Smooth muscle cell (in vitro differentiated cells): ENCODE measurements around the gene TMEM231. TPM values are rescaled to one million over a fixed set of nuclear protein-coding genes. Genes with fewer than 3 reads are reported as not detected.

Experiments used
- DNase-seq: peaks from one replicate; lab custom pipeline; 2025; ENCODE audit not compliant: unreplicated experiment; lab: John Stamatoyannopoulos, UW
- H2AFZ ChIP-seq: fragments of 200-600 bp; sonication (generic); 2 replicates; pipeline ENCODE4 v1.6.0; 2016; ENCODE audit warnings: antibody characterized with exemption, low read depth, mild to moderate bottlenecking
- H3F3A ChIP-seq: fragments of 200-600 bp; sonication (generic); 2 replicates; pipeline ENCODE4 v1.6.0; 2017; ENCODE audit warnings: antibody characterized with exemption, low read depth
- H3K27ac ChIP-seq: fragments of 200-600 bp; sonication (generic); 2 replicates; pipeline ENCODE4 v1.5.1; 2016; ENCODE audit warnings: low read depth, mild to moderate bottlenecking
- H3K27me3 ChIP-seq: fragments of 200-600 bp; sonication (generic); 2 replicates; pipeline ENCODE4 v1.6.1; 2016; ENCODE audit warnings: low read depth, mild to moderate bottlenecking
- H3K36me3 ChIP-seq: fragments of 200-600 bp; sonication (generic); 2 replicates; pipeline ENCODE4 v1.5.1; 2016; ENCODE audit warnings: low read depth
- H3K4me1 ChIP-seq: fragments of 200-600 bp; sonication (generic); 2 replicates; pipeline ENCODE4 v1.5.1; 2016; ENCODE audit warnings: low read depth
- H3K4me2 ChIP-seq: fragments of 200-600 bp; sonication (generic); 2 replicates; pipeline ENCODE4 v1.6.0; 2016; ENCODE audit warnings: mild to moderate bottlenecking
- H3K4me3 ChIP-seq: fragments of 200-600 bp; sonication (generic); 2 replicates; pipeline ENCODE4 v1.5.1; 2016; ENCODE audit warnings: mild to moderate bottlenecking
- H3K79me2 ChIP-seq: fragments of 200-600 bp; sonication (generic); 2 replicates; pipeline ENCODE4 v1.6.0; 2016; ENCODE audit warnings: low read depth, mild to moderate bottlenecking
- H3K9ac ChIP-seq: fragments of 200-600 bp; sonication (generic); 2 replicates; pipeline ENCODE4 v1.6.0; 2016; ENCODE audit warnings: low read depth
- H3K9me3 ChIP-seq: fragments of 200-600 bp; sonication (generic); replicated peaks from 2 replicates; pipeline ENCODE4 v1.5.1; 2016; ENCODE audit warnings: low read depth
- H4K20me1 ChIP-seq: fragments of 200-600 bp; sonication (generic); 2 replicates; pipeline ENCODE4 v1.6.0; 2016; ENCODE audit warnings: low read depth
- CTCF ChIP-seq: fragments of 200-600 bp; sonication (generic); IDR thresholded peaks from 2 replicates; pipeline ENCODE4 v1.5.1; 2017; ENCODE audit warnings: borderline replicate concordance, mild to moderate bottlenecking, antibody characterized with exemption; ENCODE audit not compliant: insufficient read depth, poor library complexity, severe bottlenecking
- WGBS: methylation state at CpG from one replicate; pipeline ENCODE4 v1.1.7; 2016; ENCODE audit warnings: low lambda C conversion rate; 5-methylcytosine and 5-hydroxymethylcytosine counted together
- polyA plus RNA-seq: library from polyadenylated mRNA; unstranded; fragments of >200 nt; fragmentation: Nextera tagmentation; extraction: Ambion mirVana; gene quantifications from 2 replicates; pipeline ENCODE4 v1.2.1, GENCODE V29; 2016
- total RNA-seq: library from RNA; depleted of rRNA; stranded (reverse); fragments of >200 nt; gene quantifications from 2 replicates; pipeline ENCODE4 v1.2.3, GENCODE V29; 2014

TMEM231 gene
- total and polyA plus RNA-seq, 2 experiments from 2014 or later, result 11.8 to 17.0 TPM

GRCh38 chr16:75589306-75589705, 33.3 kb upstream of the TMEM231 start:
- Histone ChIP-seq H3K4me1 (peaks cover 15% of the 10 kb centered on the region), H3K27me3 (no peaks in the 10 kb centered on the region), H3K9me3 (no peaks in the 10 kb centered on the region), H3K9ac (no peak overlapping the region), H3K27ac (peak overlapping the region; percentile 95), H3F3A (peaks cover 22% of the 10 kb centered on the region), H3K4me2 (no peak overlapping the region), H4K20me1 (no peaks in the 10 kb centered on the region), H3K4me3 (no peak overlapping the region), H3K36me3 (no peaks in the 10 kb centered on the region), H3K79me2 (no peaks in the 10 kb centered on the region), H2AFZ (no peak overlapping the region)
- 88% methylated on average over 3 of the region's 3 CpGs for WGBS
- no peak for TF ChIP-seq CTCF
- DNase-seq, result no peak

- Histone ChIP-seq H3K27me3 (no peaks in the 10 kb centered on the region), H3K36me3 (no peaks in the 10 kb centered on the region), H2AFZ (no peak overlapping the region), H4K20me1 (no peaks in the 10 kb centered on the region), H3K27ac (peak overlapping the region; percentile 95), H3K79me2 (no peaks in the 10 kb centered on the region), H3F3A (peaks cover 22% of the 10 kb centered on the region), H3K4me2 (no peak overlapping the region), H3K9ac (no peak overlapping the region), H3K9me3 (no peaks in the 10 kb centered on the region), H3K4me3 (no peak overlapping the region), H3K4me1 (peaks cover 15% of the 10 kb centered on the region)
- TF ChIP-seq CTCF, result no peak
- WGBS, result 94% methylated on average over 4 of the region's 4 CpGs
- DNase-seq, result no peak
These were observed 32.7 kb upstream of the TMEM231 start for GRCh38 chr16:75588716-75589115.

GRCh38 chr16:75584108-75584507, 28.1 kb upstream of the TMEM231 start:
- Histone ChIP-seq H4K20me1 (no peaks in the 10 kb centered on the region), H3K4me1 (no peaks in the 10 kb centered on the region), H3K4me3 (no peak overlapping the region), H2AFZ (no peak overlapping the region), H3K79me2 (no peaks in the 10 kb centered on the region), H3K27me3 (no peaks in the 10 kb centered on the region), H3K9me3 (no peaks in the 10 kb centered on the region), H3K36me3 (peaks cover 9% of the 10 kb centered on the region), H3K4me2 (no peak overlapping the region), H3K9ac (no peak overlapping the region), H3K27ac (no peak overlapping the region), H3F3A (no peaks in the 10 kb centered on the region)
- DNase-seq, result no peak
- WGBS, result 95% methylated on average over 3 of the region's 3 CpGs
- TF ChIP-seq CTCF, result no peak

- H3K9ac ChIP-seq, result no peak overlapping the region
- no peak for DNase-seq
- H2AFZ ChIP-seq, result no peak overlapping the region
- no peaks in the 10 kb centered on the region for H3K27me3 ChIP-seq
- H3K9me3 ChIP-seq, result no peaks in the 10 kb centered on the region
- H3F3A ChIP-seq, result no peaks in the 10 kb centered on the region
- no peak overlapping the region for H3K4me3 ChIP-seq
- H3K4me1 ChIP-seq, result no peaks in the 10 kb centered on the region
- peaks cover 26% of the 10 kb centered on the region for H4K20me1 ChIP-seq
- no peak overlapping the region for H3K4me2 ChIP-seq
- H3K79me2 ChIP-seq, result no peaks in the 10 kb centered on the region
- WGBS, result 97% methylated on average over 7 of the region's 7 CpGs
- H3K27ac ChIP-seq, result peak overlapping the region; percentile 38
- no peak for TF ChIP-seq CTCF
- peaks cover 18% of the 10 kb centered on the region for H3K36me3 ChIP-seq
These were observed 23.3 kb upstream of the TMEM231 start for GRCh38 chr16:75579281-75579834.
